Esophagus squamous epithelium (tissue), 4 donors: ENCODE data around the gene TRMU.

Experiments
- CTCF ChIP-seq, 6 experiments: fragments of 450-650 bp in 4 of 6; fragments of 200-600 bp in 2 of 6; sonication (generic) in 2 of 6; IDR thresholded peaks; one replicate each; pipeline ENCODE4 v1.5.1; 2016 to 2019; ENCODE audit warnings: antibody characterized with exemption in 6 of 6, mild to moderate bottlenecking in 4 of 6, moderate library complexity in 4 of 6
- POLR2A ChIP-seq, 4 donors: fragments of 450-650 bp; IDR thresholded peaks; one replicate each; pipeline ENCODE4 v1.6.1; 2017; ENCODE audit warnings: antibody characterized with exemption in 4 of 4, mild to moderate bottlenecking in 4 of 4, moderate library complexity in 3 of 4

- TF ChIP-seq CTCF (IDR thresholded peaks at IDR 0.05) = no peak
- TF ChIP-seq POLR2A (IDR thresholded peaks at IDR 0.05) = no peak
These were observed 42.3 kb downstream of the TRMU start for GRCh38 chr22:46377525-46378425.
